Measurements from ENCODE around the gene EXD3.
"Not testable (repeated sequence)": the region's sequence is repeated elsewhere in the genome, so short reads cannot be mapped to it uniquely, and the experiment has no call there.

EXD3 gene

GRCh38 chr9:137422604-137423513 lies at the start of gene EXD3, which contains the start of gene NOXA1:
EXD3 (minus strand) TSS chr9:137423162; CDS start chr9:137395357, 27,805 bp downstream.
NOXA1 (plus strand) TSS chr9:137423393; CDS start chr9:137423530, 137 bp downstream.
- peak within 1 kb of the TSS; percentile 86 for H3K4me3 ChIP-seq (ENCODE audit: low read depth, low read length)

- no peak overlapping the region for H3K4me3 ChIP-seq (ENCODE audit: low read depth, low read length)
These were observed 47.8 kb upstream of the EXD3 start for GRCh38 chr9:137470785-137471184.

- no peak overlapping the region for H3K4me3 ChIP-seq (ENCODE audit: low read depth, low read length)
These were observed 44.9 kb upstream of the EXD3 start for GRCh38 chr9:137467896-137468295.

- H3K4me3 ChIP-seq (ENCODE audit: low read depth, low read length): no peak overlapping the region
These were observed 44.2 kb upstream of the EXD3 start for GRCh38 chr9:137467161-137467581.

GRCh38 chr9:137466389-137467085 lies 43.6 kb upstream of the EXD3 start:
- H3K4me3 ChIP-seq (ENCODE audit: low read depth, low read length): not testable (repeated sequence)

GRCh38 chr9:137465720-137466388 lies 42.9 kb upstream of the EXD3 start:
- no peak overlapping the region for H3K4me3 ChIP-seq (ENCODE audit: low read depth, low read length)

GRCh38 chr9:137465000-137465719 lies 42.2 kb upstream of the EXD3 start:
- H3K4me3 ChIP-seq (ENCODE audit: low read depth, low read length): no peak overlapping the region

- H3K4me3 ChIP-seq (ENCODE audit: low read depth, low read length): no peak overlapping the region
These were observed 41.5 kb upstream of the EXD3 start for GRCh38 chr9:137464291-137464999.

GRCh38 chr9:137463931-137464290 lies 40.9 kb upstream of the EXD3 start:
- no peak overlapping the region for H3K4me3 ChIP-seq (ENCODE audit: low read depth, low read length)

GRCh38 chr9:137462986-137463930 lies 40.3 kb upstream of the EXD3 start:
- H3K4me3 ChIP-seq (ENCODE audit: low read depth, low read length): no peak overlapping the region

GRCh38 chr9:137462396-137462985 lies 39.5 kb upstream of the EXD3 start:
- no peak overlapping the region for H3K4me3 ChIP-seq (ENCODE audit: low read depth, low read length)

- H3K4me3 ChIP-seq (ENCODE audit: low read depth, low read length): no peak overlapping the region
These were observed 38.9 kb upstream of the EXD3 start for GRCh38 chr9:137461663-137462395.

GRCh38 chr9:137461316-137461662 lies 38.3 kb upstream of the EXD3 start:
- H3K4me3 ChIP-seq (ENCODE audit: low read depth, low read length): no peak overlapping the region

GRCh38 chr9:137460363-137461315 lies 37.7 kb upstream of the EXD3 start:
- no peak overlapping the region for H3K4me3 ChIP-seq (ENCODE audit: low read depth, low read length)

GRCh38 chr9:137459601-137460362 lies 36.8 kb upstream of the EXD3 start:
- no peak overlapping the region for H3K4me3 ChIP-seq (ENCODE audit: low read depth, low read length)

GRCh38 chr9:137459152-137459600 lies 36.2 kb upstream of the EXD3 start, which contains the start of gene NSMF:
NSMF (minus strand) TSS chr9:137459334; CDS start chr9:137459102, 232 bp downstream.
- peak within 1 kb of the TSS; percentile 47 for H3K4me3 ChIP-seq (ENCODE audit: low read depth, low read length)

Measured in iPS-11a (cell line).